ENCODE data around the gene CEP164. TPM values are rescaled to one million over a fixed set of nuclear protein-coding genes. Genes with fewer than 3 reads are reported as not detected.

The CEP164 gene
- total and polyA plus RNA-seq, 9 of the 15 experiments (the other 6 are each of a cell fraction or from before 2014, with no cell fraction given) = 2.1 to 16.5 (median 10.4) TPM

GRCh38 chr11:117434481-117434880 lies 106.8 kb downstream of the CEP164 start (continued):
- TF ChIP-seq, protein P1, sequence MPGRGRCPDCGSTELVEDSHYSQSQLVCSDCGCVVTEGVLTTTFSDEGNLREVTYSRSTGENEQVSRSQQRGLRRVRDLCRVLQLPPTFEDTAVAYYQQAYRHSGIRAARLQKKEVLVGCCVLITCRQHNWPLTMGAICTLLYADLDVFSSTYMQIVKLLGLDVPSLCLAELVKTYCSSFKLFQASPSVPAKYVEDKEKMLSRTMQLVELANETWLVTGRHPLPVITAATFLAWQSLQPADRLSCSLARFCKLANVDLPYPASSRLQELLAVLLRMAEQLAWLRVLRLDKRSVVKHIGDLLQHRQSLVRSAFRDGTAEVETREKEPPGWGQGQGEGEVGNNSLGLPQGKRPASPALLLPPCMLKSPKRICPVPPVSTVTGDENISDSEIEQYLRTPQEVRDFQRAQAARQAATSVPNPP (IDR thresholded peaks at IDR 0.05; ENCODE audit: borderline replicate concordance, insufficient read depth, insufficient read length) = no peak
- TF ChIP-seq, protein P2, sequence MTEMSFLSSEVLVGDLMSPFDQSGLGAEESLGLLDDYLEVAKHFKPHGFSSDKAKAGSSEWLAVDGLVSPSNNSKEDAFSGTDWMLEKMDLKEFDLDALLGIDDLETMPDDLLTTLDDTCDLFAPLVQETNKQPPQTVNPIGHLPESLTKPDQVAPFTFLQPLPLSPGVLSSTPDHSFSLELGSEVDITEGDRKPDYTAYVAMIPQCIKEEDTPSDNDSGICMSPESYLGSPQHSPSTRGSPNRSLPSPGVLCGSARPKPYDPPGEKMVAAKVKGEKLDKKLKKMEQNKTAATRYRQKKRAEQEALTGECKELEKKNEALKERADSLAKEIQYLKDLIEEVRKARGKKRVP (CRISPR knock-in tag; IDR thresholded peaks at IDR 0.05) = no peak
- TF ChIP-seq NCOR1 (IDR thresholded peaks at IDR 0.05) = no peak
- no peak for TF ChIP-seq MYBL2 (IDR thresholded peaks at IDR 0.05; ENCODE audit: low read depth)
- no peak for TF ChIP-seq MYBL2 (CRISPR knock-in tag; IDR thresholded peaks at IDR 0.05; ENCODE audit: borderline replicate concordance)
- TF ChIP-seq ZBED1 (IDR thresholded peaks at IDR 0.05) = no peak
- TF ChIP-seq PCBP2 (IDR thresholded peaks at IDR 0.05; ENCODE audit: low read depth, low read length, poor library complexity, severe bottlenecking) = no peak
- no peak for TF ChIP-seq GABPB1 (CRISPR knock-in tag; IDR thresholded peaks at IDR 0.05)

- CTCF ChIA-PET (ENCODE audit: low intra/inter-chr PET ratio) = no interaction called here
- Histone ChIP-seq H3K27me3 (ENCODE audit: control insufficient read depth in 2 of 2, insufficient read depth in 2 of 2, low read length in 2 of 2) (peaks cover 12 to 52% of the 10 kb centered on the region in 2 experiments; a peak in 3 of 5 replicates), H3K27ac (ENCODE audit: extremely low read depth, low read depth, low read length) (no peak overlapping the region), H3K4me1 (replicated peaks in 1 of 2; ENCODE audit: control insufficient read depth in 2 of 2, insufficient read depth in 2 of 2, low read length in 2 of 2) (no peaks in the 10 kb centered on the region), H3K4me2 (ENCODE audit: insufficient read depth, low read length) (no peak overlapping the region), H3K9ac (ENCODE audit: insufficient read depth in 1 of 2, low read depth in 2 of 2, low read length in 2 of 2) (no peak overlapping the region), H3K79me2 (ENCODE audit: control insufficient read depth, insufficient read depth, low read length) (no peaks in the 10 kb centered on the region), H3K9me3 (replicated peaks; ENCODE audit: control insufficient read depth, insufficient read depth, low read depth, low read length) (no peaks in the 10 kb centered on the region), H3K9me1 (ENCODE audit: control insufficient read depth, insufficient read depth, low read length) (no peaks in the 10 kb centered on the region), H2AFZ (ENCODE audit: low read depth, low read length) (no peak overlapping the region), H3K36me3 (ENCODE audit: control insufficient read depth, insufficient read depth, low read length) (no peaks in the 10 kb centered on the region), H3K4me3 (no peak overlapping the region), H4K20me1 (replicated peaks; ENCODE audit: control insufficient read depth, insufficient read depth, low read length) (no peaks in the 10 kb centered on the region; the same call in none of the 2 replicates)
- DNase-seq (ENCODE audit: extremely low read depth in 1 of 4, low spot score in 3 of 4) (no peak), ATAC-seq (no peak), FAIRE-seq (no peak)
- intact Hi-C loops (cut with micrococcal nuclease) = no loop called here
- TF ChIP-seq MIER1 (IDR thresholded peaks at IDR 0.05; ENCODE audit: low read depth) = no peak
- no peak for TF ChIP-seq SMARCE1 (IDR thresholded peaks at IDR 0.05)
- TF ChIP-seq ZNF143 (CRISPR knock-in tag; IDR thresholded peaks at IDR 0.05) = no peak
- TF ChIP-seq JUNB (CRISPR knock-in tag; conservative IDR thresholded peaks at IDR 0.05) = no peak
- no peak for TF ChIP-seq C11orf30 (IDR thresholded peaks at IDR 0.05; ENCODE audit: low read depth)
- TF ChIP-seq TFAM (CRISPR knock-in tag; conservative IDR thresholded peaks at IDR 0.05) = no peak
- TF ChIP-seq MITF (IDR thresholded peaks at IDR 0.05) = no peak
- TF ChIP-seq RBM22 (IDR thresholded peaks at IDR 0.05; ENCODE audit: low read depth, low read length, poor library complexity, severe bottlenecking) = no peak
- no peak for TF ChIP-seq TAF15 (IDR thresholded peaks at IDR 0.05; ENCODE audit: low read depth, low read length)
- POLR2A ChIA-PET = interaction anchor here (0.6 kb wide), 1 partner anchor 230 kb away, joined by 3 read pairs; no protein-coding TSS in a partner anchor
- WGBS (ENCODE audit: insufficient coverage, low coverage, missing lambda C conversion rate) = 3% methylated on average over 5 of the region's 6 CpGs
- BruUV-seq (replicated peaks) = no TSS peak
- in situ Hi-C loops (cut with MboI) = no loop called here
Observed at GRCh38 chr11:117435326-117435725, 107.7 kb downstream of the CEP164 start.
